CD4-positive, CD25-positive, alpha-beta regulatory T cell (primary cell): ENCODE measurements around the gene ERBB4. TPM values are rescaled to one million over a fixed set of nuclear protein-coding genes. Genes with fewer than 3 reads are reported as not detected.
A peak's percentile ranks its signal among the peaks of the same experiment; 100 is the strongest.

ENCODE experiments used
- ATAC-seq, 2 donors: fragments of 150-1000 bp; cut with Tn5 transposase; one replicate each; pipeline ENCODE4 v1.10.0; 2021; ENCODE audit warnings: low read depth in 2 of 2, moderate number of reproducible peaks in 2 of 2, moderate library complexity in 1 of 2
- DNase-seq, 3 donors: peaks; one replicate each; pipeline versions ENCODE4 v3.0.0 to v3.0.0-alpha.2; 2012 to 2022; ENCODE audit warnings: mixed read lengths in 1 of 3
- H3K27ac ChIP-seq: one replicate; pipeline ENCODE4 v1.7.0; 2013; ENCODE audit warnings: mild to moderate bottlenecking, low read length; ENCODE audit not compliant: insufficient read depth, poor library complexity, severe bottlenecking
- H3K27me3 ChIP-seq: one replicate; pipeline ENCODE4 v1.7.0; 2013; ENCODE audit warnings: low read length; ENCODE audit not compliant: control insufficient read depth, insufficient read depth
- H3K36me3 ChIP-seq: one replicate; pipeline ENCODE4 v1.7.0; 2013; ENCODE audit warnings: mild to moderate bottlenecking, low read length, moderate library complexity; ENCODE audit not compliant: control insufficient read depth, insufficient read depth
- H3K4me1 ChIP-seq: 2 replicates; pipeline ENCODE4 v1.7.0; 2013; ENCODE audit warnings: mild to moderate bottlenecking, low read length; ENCODE audit not compliant: insufficient read depth, control insufficient read depth, poor library complexity, severe bottlenecking
- H3K4me3 ChIP-seq: one replicate; pipeline ENCODE4 v1.7.0; 2013; ENCODE audit warnings: low read depth, mild to moderate bottlenecking, low read length, moderate library complexity
- H3K9me3 ChIP-seq, 2 experiments: 1 replicate in 1 of 2; 2 replicates in 1 of 2; pipeline ENCODE4 v1.7.0; 2013; ENCODE audit warnings: low read length in 2 of 2, mild to moderate bottlenecking in 1 of 2, moderate library complexity in 1 of 2; ENCODE audit not compliant: control insufficient read depth in 2 of 2
- H3K27ac Mint-ChIP-seq, 3 donors: one replicate each; pipeline ENCODE4 v1.8.0; 2020 to 2022; ENCODE audit warnings: mild to moderate bottlenecking in 3 of 3, mixed read lengths in 3 of 3, moderate library complexity in 2 of 3
- H3K27me3 Mint-ChIP-seq: one replicate; pipeline ENCODE4 v1.8.0; 2022; ENCODE audit warnings: mild to moderate bottlenecking, mixed read lengths
- H3K36me3 Mint-ChIP-seq: one replicate; pipeline ENCODE4 v1.8.0; 2020; ENCODE audit warnings: mixed read lengths
- H3K4me1 Mint-ChIP-seq, 4 donors: one replicate each; pipeline ENCODE4 v1.8.0; 2020 to 2022; ENCODE audit warnings: mixed read lengths in 4 of 4, mild to moderate bottlenecking in 1 of 4
- H3K4me3 Mint-ChIP-seq, 4 donors: one replicate each; pipeline ENCODE4 v1.8.0; 2020 to 2022; ENCODE audit warnings: mild to moderate bottlenecking in 4 of 4, mixed read lengths in 4 of 4, moderate library complexity in 3 of 4
- H3K9me3 Mint-ChIP-seq, 7 donors: one replicate each; pipeline ENCODE4 v1.8.0; 2020 to 2022; ENCODE audit warnings: mixed read lengths in 7 of 7, mild to moderate bottlenecking in 3 of 7, moderate library complexity in 2 of 7
- polyA plus RNA-seq, 4 donors: library from polyadenylated mRNA; unstranded; fragments of 300-500 nt; fragmentation: Illumina TruSeq; gene quantifications; one replicate each; pipeline ENCODE4 v1.2.3, GENCODE V29; 2021
- total RNA-seq: library from RNA; stranded (reverse); gene quantifications from one replicate; pipeline ENCODE4 v1.2.3, GENCODE V29; 2022

The ERBB4 gene
- total and polyA plus RNA-seq, 5 donors from 2014 or later, result not detected

DNA sequence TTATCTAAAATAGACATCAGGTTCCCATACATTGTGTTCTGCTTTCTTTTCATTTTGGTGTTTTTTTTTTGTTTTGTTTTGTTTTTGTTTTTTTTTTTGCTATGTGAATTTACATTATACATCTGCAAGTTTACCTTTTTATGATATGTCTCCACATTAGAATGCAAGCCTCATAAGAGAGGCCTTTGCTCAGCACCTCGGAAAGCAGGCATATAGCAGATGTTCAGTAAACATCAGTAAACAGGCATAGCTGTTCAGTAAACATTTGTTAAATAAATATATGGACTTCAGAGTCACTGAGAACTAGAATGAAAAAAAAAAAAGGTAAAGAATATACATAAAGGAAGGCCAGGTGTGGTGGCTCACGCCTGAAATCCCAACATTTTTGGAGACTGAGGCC, 405.3 kb downstream of the ERBB4 start:
- Mint-ChIP-seq H3K4me3 (no peak overlapping the region), H3K36me3 (no peaks in the 10 kb centered on the region), H3K27me3 (no peaks in the 10 kb centered on the region), H3K9me3 (peaks cover 0 to 10% (median 4%) of the 10 kb centered on the region in 7 donors), H3K27ac (no peak overlapping the region), H3K4me1 (no peaks in the 10 kb centered on the region)
- no peak for DNase-seq
- ATAC-seq, result no peak
- Histone ChIP-seq H3K36me3 (no peaks in the 10 kb centered on the region), H3K9me3 (no peaks in the 10 kb centered on the region), H3K4me1 (no peaks in the 10 kb centered on the region), H3K27me3 (no peaks in the 10 kb centered on the region), H3K4me3 (no peak overlapping the region), H3K27ac (no peak overlapping the region)

DNA sequence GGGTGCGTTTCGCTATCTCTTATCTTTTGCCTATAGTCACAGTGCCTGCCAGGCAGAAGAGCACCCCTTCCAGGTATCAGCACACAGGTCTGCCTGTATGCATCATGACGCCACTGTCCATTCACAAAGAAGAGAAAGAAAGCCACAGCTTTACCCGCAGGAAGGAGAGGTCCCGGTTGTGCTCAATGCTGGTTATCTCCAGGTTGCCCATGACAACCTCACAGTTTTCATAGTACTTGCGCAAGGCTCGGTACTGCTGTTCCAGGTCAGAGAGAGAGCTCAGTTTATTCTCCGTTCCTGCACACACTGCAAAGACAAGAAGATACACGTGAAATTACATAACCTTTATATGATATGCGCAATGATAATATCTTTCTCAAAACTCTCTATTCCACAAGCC, 414.0 kb downstream of the ERBB4 start:
- ATAC-seq, result no peak
- Histone ChIP-seq H3K9me3 (no peaks in the 10 kb centered on the region), H3K36me3 (no peaks in the 10 kb centered on the region), H3K27ac (no peak overlapping the region), H3K4me1 (no peaks in the 10 kb centered on the region), H3K4me3 (no peak overlapping the region), H3K27me3 (no peaks in the 10 kb centered on the region)
- Mint-ChIP-seq H3K4me1 (no peaks in the 10 kb centered on the region), H3K9me3 (peaks cover 0 to 7% (median 2%) of the 10 kb centered on the region in 7 donors), H3K27ac (no peak overlapping the region), H3K36me3 (no peaks in the 10 kb centered on the region), H3K27me3 (no peaks in the 10 kb centered on the region), H3K4me3 (peak overlapping the region in 1 of 4 donors; percentile 63)
- DNase-seq, result no peak

DNA sequence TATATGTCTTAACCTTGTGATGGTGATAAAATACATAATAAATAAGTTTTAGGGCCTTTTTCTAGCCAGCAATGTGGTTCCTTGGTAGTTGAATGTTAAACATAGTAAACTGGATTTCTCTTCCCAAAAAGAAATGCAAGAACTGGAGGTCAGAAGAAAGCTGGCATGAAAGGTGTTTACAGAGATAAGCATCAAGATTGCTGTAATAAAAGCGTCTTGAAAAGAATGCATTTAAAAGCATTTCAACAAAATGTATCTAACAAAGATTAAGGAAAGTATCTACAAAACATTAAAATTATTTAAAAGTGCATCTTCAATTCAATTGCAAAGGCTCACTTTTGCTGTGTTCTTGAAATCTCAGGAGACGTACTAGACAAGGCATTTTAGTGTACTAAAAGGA, 419.0 kb downstream of the ERBB4 start:
- no peaks in the 10 kb centered on the region for H3K9me3 ChIP-seq
- H3K4me3 ChIP-seq, result no peak overlapping the region
- Mint-ChIP-seq H3K4me1 (no peaks in the 10 kb centered on the region), H3K36me3 (no peaks in the 10 kb centered on the region), H3K27ac (no peak overlapping the region), H3K27me3 (no peaks in the 10 kb centered on the region), H3K4me3 (no peak overlapping the region), H3K9me3 (peaks cover 0 to 2% (median 0%) of the 10 kb centered on the region in 7 donors)
- no peaks in the 10 kb centered on the region for H3K4me1 ChIP-seq
- H3K36me3 ChIP-seq, result no peaks in the 10 kb centered on the region
- no peak overlapping the region for H3K27ac ChIP-seq
- no peaks in the 10 kb centered on the region for H3K27me3 ChIP-seq
- ATAC-seq, result no peak
- no peak for DNase-seq

DNA sequence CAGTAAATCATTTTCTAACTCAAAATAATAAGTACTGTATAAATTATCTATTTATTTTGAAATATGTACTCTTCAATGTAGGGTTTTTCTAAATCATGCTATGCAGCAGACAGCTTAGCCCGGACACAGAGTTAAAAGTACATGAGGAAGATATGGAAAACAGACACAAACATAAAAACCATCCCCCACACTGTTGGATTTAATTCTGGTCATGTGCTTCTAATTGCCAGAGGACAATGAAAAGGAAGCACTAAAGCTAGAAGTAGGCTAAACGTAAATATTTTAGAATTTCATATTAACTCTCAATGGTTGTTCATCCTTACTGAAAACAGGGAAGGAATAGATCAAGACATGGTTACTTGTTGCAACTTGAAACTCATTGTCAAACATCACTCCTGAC, 420.7 kb downstream of the ERBB4 start:
- Mint-ChIP-seq H3K4me3 (no peak overlapping the region), H3K36me3 (no peaks in the 10 kb centered on the region), H3K27me3 (no peaks in the 10 kb centered on the region), H3K4me1 (no peaks in the 10 kb centered on the region), H3K27ac (no peak overlapping the region), H3K9me3 (peaks cover 0 to 2% (median 0%) of the 10 kb centered on the region in 7 donors)
- DNase-seq (no peak), ATAC-seq (no peak)
- H3K27me3 ChIP-seq, result no peaks in the 10 kb centered on the region
- no peak overlapping the region for H3K27ac ChIP-seq
- H3K36me3 ChIP-seq, result no peaks in the 10 kb centered on the region
- no peaks in the 10 kb centered on the region for H3K9me3 ChIP-seq
- H3K4me3 ChIP-seq, result no peak overlapping the region
- H3K4me1 ChIP-seq, result no peaks in the 10 kb centered on the region

DNA sequence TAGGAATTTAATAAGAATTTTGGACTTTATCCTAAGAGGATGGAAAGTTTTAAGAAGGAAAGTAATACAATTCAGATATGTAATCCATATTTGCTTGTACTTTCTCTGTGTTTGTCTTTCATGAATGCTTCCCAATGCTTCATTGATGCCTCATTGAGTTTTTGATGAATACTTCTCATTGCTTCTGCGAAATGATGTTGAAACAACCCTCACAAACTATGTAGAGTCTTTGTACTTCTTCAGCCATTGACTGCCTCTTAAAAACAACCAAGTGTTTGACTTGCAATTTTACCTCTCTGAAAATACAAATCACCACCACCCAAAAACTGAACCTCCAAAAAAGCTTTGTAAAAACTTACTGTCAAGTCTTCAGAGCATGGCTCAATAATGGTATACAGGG, 424.1 kb downstream of the ERBB4 start:
- Mint-ChIP-seq H3K4me3 (no peak overlapping the region), H3K9me3 (peaks cover 0 to 2% (median 1%) of the 10 kb centered on the region in 7 donors), H3K27me3 (no peaks in the 10 kb centered on the region), H3K4me1 (no peaks in the 10 kb centered on the region), H3K36me3 (no peaks in the 10 kb centered on the region), H3K27ac (no peak overlapping the region)
- DNase-seq (no peak), ATAC-seq (no peak)
- no peaks in the 10 kb centered on the region for H3K36me3 ChIP-seq
- no peaks in the 10 kb centered on the region for H3K4me1 ChIP-seq
- H3K27me3 ChIP-seq, result no peaks in the 10 kb centered on the region
- no peak overlapping the region for H3K27ac ChIP-seq
- H3K4me3 ChIP-seq, result no peak overlapping the region
- H3K9me3 ChIP-seq, result no peaks in the 10 kb centered on the region

DNA sequence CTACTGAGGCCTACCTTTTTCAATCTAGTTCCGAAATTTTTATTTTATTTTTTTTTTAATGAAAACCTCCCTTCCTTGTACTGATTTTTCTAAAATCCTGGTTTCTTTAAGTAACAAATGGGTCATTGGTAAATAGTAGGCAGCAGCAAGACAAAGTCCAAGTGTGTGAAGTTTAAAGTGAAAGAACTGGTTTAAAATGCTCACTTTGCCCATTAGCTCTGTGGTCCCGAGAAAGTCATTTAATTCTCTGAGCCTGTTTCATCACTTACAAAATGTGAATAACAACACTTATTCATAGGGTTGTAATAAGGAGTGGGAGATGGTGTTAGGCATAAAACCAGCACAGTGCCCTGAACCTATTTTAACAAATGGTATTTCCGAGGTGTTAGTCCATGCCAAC, 426.2 kb downstream of the ERBB4 start:
- no peaks in the 10 kb centered on the region for H3K4me1 ChIP-seq
- DNase-seq (no peak), ATAC-seq (no peak)
- H3K4me3 ChIP-seq, result no peak overlapping the region
- no peaks in the 10 kb centered on the region for H3K27me3 ChIP-seq
- H3K27ac ChIP-seq, result no peak overlapping the region
- no peaks in the 10 kb centered on the region for H3K9me3 ChIP-seq
- Mint-ChIP-seq H3K36me3 (no peaks in the 10 kb centered on the region), H3K4me3 (no peak overlapping the region), H3K27me3 (no peaks in the 10 kb centered on the region), H3K9me3 (peaks cover 0 to 4% (median 1%) of the 10 kb centered on the region in 7 donors), H3K27ac (no peak overlapping the region), H3K4me1 (no peaks in the 10 kb centered on the region)
- no peaks in the 10 kb centered on the region for H3K36me3 ChIP-seq

DNA sequence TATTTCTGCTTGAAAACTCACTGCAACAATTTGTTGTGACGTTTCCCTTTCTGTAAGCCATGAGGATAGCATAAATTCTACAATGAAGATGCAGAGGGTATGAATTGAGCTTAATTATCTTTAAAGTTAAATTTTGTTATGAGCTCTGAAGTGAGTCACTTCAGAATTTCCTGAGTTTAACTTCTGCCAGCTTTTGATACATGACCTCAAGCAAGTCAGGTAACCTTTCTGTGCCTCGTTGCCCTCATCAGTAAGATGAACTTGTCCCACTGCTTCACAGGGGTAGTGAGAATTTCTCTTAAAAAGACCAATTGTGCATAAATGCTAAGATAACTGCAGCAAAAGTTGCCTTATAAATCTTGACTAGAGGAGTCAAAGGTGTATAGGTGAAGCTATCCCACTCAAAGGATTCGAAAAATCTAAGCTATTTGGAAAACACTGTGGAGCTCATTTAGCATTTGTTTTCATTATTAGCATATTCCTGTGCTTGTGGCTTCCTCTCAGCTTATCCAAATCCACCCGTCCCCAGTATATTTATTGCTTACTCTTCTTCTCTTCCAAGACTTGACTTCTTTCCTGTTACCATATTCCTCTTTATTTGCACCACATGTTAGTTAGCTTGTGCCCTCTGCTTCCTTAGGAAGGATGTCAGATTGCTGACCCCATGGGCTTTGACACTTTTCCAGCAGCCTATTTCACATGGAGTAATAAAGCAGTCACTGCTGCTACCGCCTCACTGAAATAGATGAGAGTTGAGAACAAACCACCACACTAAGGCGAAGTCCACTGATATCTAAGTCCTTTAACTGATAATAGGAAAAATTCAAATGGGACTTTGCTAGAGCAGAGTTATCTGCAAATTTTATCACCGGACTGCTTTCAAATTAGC, 428.6 kb downstream of the ERBB4 start:
- Mint-ChIP-seq H3K27ac (no peak overlapping the region), H3K36me3 (no peaks in the 10 kb centered on the region), H3K4me3 (no peak overlapping the region), H3K9me3 (peaks cover 0 to 7% (median 1%) of the 10 kb centered on the region in 7 donors), H3K27me3 (no peaks in the 10 kb centered on the region), H3K4me1 (no peaks in the 10 kb centered on the region)
- ATAC-seq (no peak), DNase-seq (no peak)
- no peaks in the 10 kb centered on the region for H3K4me1 ChIP-seq
- H3K27ac ChIP-seq, result no peak overlapping the region
- no peaks in the 10 kb centered on the region for H3K27me3 ChIP-seq
- H3K36me3 ChIP-seq, result no peaks in the 10 kb centered on the region
- H3K9me3 ChIP-seq, result no peaks in the 10 kb centered on the region
- H3K4me3 ChIP-seq, result no peak overlapping the region

DNA sequence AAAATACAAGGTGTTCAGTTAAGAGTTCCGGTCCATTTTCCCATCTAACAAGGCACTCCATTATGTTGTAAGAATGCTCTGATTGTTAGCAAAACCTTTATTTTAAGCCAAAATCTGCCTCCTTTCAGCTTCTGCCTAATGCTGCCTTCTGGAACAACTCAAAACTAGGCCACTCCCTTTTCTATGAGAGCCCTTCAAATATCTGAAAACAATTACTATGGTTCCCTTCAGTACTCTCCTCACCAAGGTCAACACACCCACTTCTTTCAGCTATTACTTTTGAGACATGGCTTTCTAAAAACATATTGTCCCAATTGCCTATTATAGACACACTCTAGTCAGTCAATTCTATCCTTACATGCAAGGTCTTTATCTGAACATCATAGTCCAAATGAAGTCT, 429.4 kb downstream of the ERBB4 start:
- H3K36me3 ChIP-seq, result no peaks in the 10 kb centered on the region
- no peak overlapping the region for H3K4me3 Mint-ChIP-seq
- H3K27me3 ChIP-seq, result no peaks in the 10 kb centered on the region
- H3K4me1 ChIP-seq, result no peaks in the 10 kb centered on the region
- no peaks in the 10 kb centered on the region for H3K27me3 Mint-ChIP-seq
- no peaks in the 10 kb centered on the region for H3K4me1 Mint-ChIP-seq
- no peak for DNase-seq
- no peak overlapping the region for H3K27ac ChIP-seq
- H3K9me3 Mint-ChIP-seq, result peaks cover 0 to 7% (median 1%) of the 10 kb centered on the region in 7 donors
- H3K36me3 Mint-ChIP-seq, result no peaks in the 10 kb centered on the region
- H3K9me3 ChIP-seq, result no peaks in the 10 kb centered on the region
- H3K27ac Mint-ChIP-seq, result no peak overlapping the region
- ATAC-seq, result no peak
- H3K4me3 ChIP-seq, result no peak overlapping the region
